ENCODE data around the gene FARS2. TPM values are rescaled to one million over a fixed set of nuclear protein-coding genes. Genes with fewer than 3 reads are reported as not detected.

FARS2 gene
- total RNA-seq, 5 donors from 2014 or later (not counting 1 experiment from before 2014, with no cell fraction given) = 17.9 to 24.2 (median 20.3) TPM

- no peak for DNase-seq
- Mint-ChIP-seq H3K36me3 (peaks cover 30% of the 10 kb centered on the region), H3K27ac (no peak overlapping the region), H3K9me3 (no peaks in the 10 kb centered on the region), H3K4me3 (no peak overlapping the region), H3K4me1 (peaks cover 39 to 52% (median 52%) of the 10 kb centered on the region in 3 donors), H3K27me3 (no peaks in the 10 kb centered on the region)
- peaks cover 20 to 25% of the 10 kb centered on the region in 2 experiments for H3K4me1 ChIP-seq (ENCODE audit: control insufficient read depth in 1 of 2, extremely low read depth in 1 of 2, insufficient read depth in 2 of 2, low read length in 2 of 2)
- CTCF ChIA-PET = interaction anchor here in 1 of 2 donors (0.6 kb wide), 1 partner anchor 12 kb away, joined by 6 read pairs; no protein-coding TSS in a partner anchor
- H3K27ac ChIP-seq (ENCODE audit: low read length) = no peak overlapping the region
- no peaks in the 10 kb centered on the region for H3K9me3 ChIP-seq
- ATAC-seq (replicated peaks in 1 of 4) = no peak
- WGBS (ENCODE audit: insufficient coverage) = no CpG with 5 or more reads among the region's 1 CpG
- POLR2A ChIA-PET = interaction anchor here in 1 of 2 donors (0.6 kb wide), 1 partner anchor 159 kb away, joined by 8 read pairs; no protein-coding TSS in a partner anchor
- no peaks in the 10 kb centered on the region for H3K36me3 ChIP-seq (ENCODE audit: control insufficient read depth in 2 of 2, extremely low read depth in 1 of 2, insufficient read depth in 1 of 2, low read length in 1 of 2)
- H3K27me3 ChIP-seq (replicated peaks in 1 of 2; ENCODE audit: control insufficient read depth in 2 of 2, extremely low read depth in 1 of 2, insufficient read depth in 2 of 2, low read length in 1 of 2) = no peaks in the 10 kb centered on the region
- H3K4me3 ChIP-seq (ENCODE audit: control insufficient read depth in 1 of 2, extremely low read depth in 1 of 2, low read length in 1 of 2) = no peak overlapping the region
Observed at GRCh38 chr6:5504078-5504477, 242.8 kb downstream of the FARS2 start.

GRCh38 chr6:5506149-5506548 is 244.8 kb downstream of the FARS2 start:
- Histone ChIP-seq H3K27ac (ENCODE audit: low read length) (no peak overlapping the region), H3K36me3 (ENCODE audit: control insufficient read depth in 2 of 2, extremely low read depth in 1 of 2, insufficient read depth in 1 of 2, low read length in 1 of 2) (no peaks in the 10 kb centered on the region), H3K9me3 (no peaks in the 10 kb centered on the region), H3K4me3 (ENCODE audit: control insufficient read depth in 1 of 2, extremely low read depth in 1 of 2, low read length in 1 of 2) (no peak overlapping the region), H3K27me3 (replicated peaks in 1 of 2; ENCODE audit: control insufficient read depth in 2 of 2, extremely low read depth in 1 of 2, insufficient read depth in 2 of 2, low read length in 1 of 2) (no peaks in the 10 kb centered on the region), H3K4me1 (ENCODE audit: control insufficient read depth in 1 of 2, extremely low read depth in 1 of 2, insufficient read depth in 2 of 2, low read length in 2 of 2) (peaks cover 20 to 21% of the 10 kb centered on the region in 2 experiments)
- peak overlapping the region; percentile 36 to 70 for H3K27ac Mint-ChIP-seq
- H3K27me3 Mint-ChIP-seq = no peaks in the 10 kb centered on the region
- peaks cover 28 to 39% (median 39%) of the 10 kb centered on the region in 3 donors for H3K4me1 Mint-ChIP-seq
- ChIA-PET CTCF (interaction anchor here (0.5 to 1.2 kb wide), 2 partner anchors 35 to 506 kb away, joined by 3 read pairs; no protein-coding TSS in a partner anchor), POLR2A (no interaction called here)
- DNase-seq = no peak
- WGBS (ENCODE audit: insufficient coverage) = 93% methylated on average over 2 of the region's 4 CpGs
- ATAC-seq (replicated peaks in 1 of 4) = no peak
- H3K36me3 Mint-ChIP-seq = peaks cover 19% of the 10 kb centered on the region
- peak overlapping the region in 1 of 3 donors; percentile 46 for H3K4me3 Mint-ChIP-seq
- H3K9me3 Mint-ChIP-seq = no peaks in the 10 kb centered on the region

GRCh38 chr6:5506597-5506996 is 245.3 kb downstream of the FARS2 start:
- ChIA-PET CTCF (interaction anchor here in 1 of 2 donors (0.8 to 1.2 kb wide), 3 partner anchors 13 to 35 kb away, joined by 3 read pairs; no protein-coding TSS in a partner anchor), POLR2A (no interaction called here)
- H3K27ac ChIP-seq (ENCODE audit: low read length) = no peak overlapping the region
- no peaks in the 10 kb centered on the region for H3K27me3 Mint-ChIP-seq
- H3K9me3 Mint-ChIP-seq = no peaks in the 10 kb centered on the region
- H3K4me1 Mint-ChIP-seq = peaks cover 28 to 43% (median 42%) of the 10 kb centered on the region in 3 donors
- peak overlapping the region in 1 of 2 donors; percentile 29 for H3K4me3 ChIP-seq (ENCODE audit: control insufficient read depth in 1 of 2, extremely low read depth in 1 of 2, low read length in 1 of 2)
- H3K4me3 Mint-ChIP-seq = peak overlapping the region; percentile 21 to 49 (median 46)
- peaks cover 20 to 21% of the 10 kb centered on the region in 2 experiments for H3K4me1 ChIP-seq (ENCODE audit: control insufficient read depth in 1 of 2, extremely low read depth in 1 of 2, insufficient read depth in 2 of 2, low read length in 2 of 2)
- H3K36me3 Mint-ChIP-seq = peaks cover 19% of the 10 kb centered on the region
- 85% methylated on average over 2 of the region's 4 CpGs for WGBS (ENCODE audit: insufficient coverage)
- peak overlapping the region; percentile 70 to 88 for H3K27ac Mint-ChIP-seq
- no peak for ATAC-seq (replicated peaks in 1 of 4)
- no peaks in the 10 kb centered on the region for H3K9me3 ChIP-seq
- no peaks in the 10 kb centered on the region for H3K27me3 ChIP-seq (replicated peaks in 1 of 2; ENCODE audit: control insufficient read depth in 2 of 2, extremely low read depth in 1 of 2, insufficient read depth in 2 of 2, low read length in 1 of 2)
- H3K36me3 ChIP-seq (ENCODE audit: control insufficient read depth in 2 of 2, extremely low read depth in 1 of 2, insufficient read depth in 1 of 2, low read length in 1 of 2) = no peaks in the 10 kb centered on the region
- DNase-seq = no peak

- H3K27me3 Mint-ChIP-seq = no peaks in the 10 kb centered on the region
- H3K36me3 Mint-ChIP-seq = peaks cover 16% of the 10 kb centered on the region
- H3K27me3 ChIP-seq (replicated peaks in 1 of 2; ENCODE audit: control insufficient read depth in 2 of 2, extremely low read depth in 1 of 2, insufficient read depth in 2 of 2, low read length in 1 of 2) = no peaks in the 10 kb centered on the region
- CTCF ChIA-PET = interaction anchor here in 1 of 2 donors (0.7 to 1.2 kb wide), 4 partner anchors 9 to 36 kb away, joined by 3 read pairs; no protein-coding TSS in a partner anchor
- no peaks in the 10 kb centered on the region for H3K9me3 Mint-ChIP-seq
- WGBS (ENCODE audit: insufficient coverage) = 40% methylated on average over 1 of the region's 4 CpGs
- H3K27ac Mint-ChIP-seq = peak overlapping the region; percentile 70 to 88
- peaks cover 20 to 21% of the 10 kb centered on the region in 2 experiments for H3K4me1 ChIP-seq (ENCODE audit: control insufficient read depth in 1 of 2, extremely low read depth in 1 of 2, insufficient read depth in 2 of 2, low read length in 2 of 2)
- H3K4me3 Mint-ChIP-seq = peak overlapping the region; percentile 21 to 49 (median 46)
- DNase-seq = peak in 13 of 35 experiments; percentile 3 to 42 (median 13)
- H3K27ac ChIP-seq (ENCODE audit: low read length) = peak overlapping the region; percentile 54
- POLR2A ChIA-PET = no interaction called here
- no peaks in the 10 kb centered on the region for H3K36me3 ChIP-seq (ENCODE audit: control insufficient read depth in 2 of 2, extremely low read depth in 1 of 2, insufficient read depth in 1 of 2, low read length in 1 of 2)
- peak overlapping the region in 1 of 2 donors; percentile 29 for H3K4me3 ChIP-seq (ENCODE audit: control insufficient read depth in 1 of 2, extremely low read depth in 1 of 2, low read length in 1 of 2)
- peak; percentile 49 to 92 (median 58) for ATAC-seq (replicated peaks in 1 of 4)
- H3K4me1 Mint-ChIP-seq = peaks cover 25 to 49% (median 47%) of the 10 kb centered on the region in 3 donors
- no peaks in the 10 kb centered on the region for H3K9me3 ChIP-seq
Observed at GRCh38 chr6:5507131-5507681, 245.9 kb downstream of the FARS2 start.

- WGBS (ENCODE audit: insufficient coverage) = 94% methylated on average over 7 of the region's 8 CpGs
- H3K36me3 ChIP-seq (ENCODE audit: control insufficient read depth in 2 of 2, extremely low read depth in 1 of 2, insufficient read depth in 1 of 2, low read length in 1 of 2) = no peaks in the 10 kb centered on the region
- H3K27me3 ChIP-seq (replicated peaks in 1 of 2; ENCODE audit: control insufficient read depth in 2 of 2, extremely low read depth in 1 of 2, insufficient read depth in 2 of 2, low read length in 1 of 2) = no peaks in the 10 kb centered on the region
- H3K4me1 ChIP-seq (ENCODE audit: control insufficient read depth in 1 of 2, extremely low read depth in 1 of 2, insufficient read depth in 2 of 2, low read length in 2 of 2) = peaks cover 20 to 21% of the 10 kb centered on the region in 2 experiments
- Mint-ChIP-seq H3K27me3 (no peaks in the 10 kb centered on the region), H3K4me3 (no peak overlapping the region), H3K4me1 (peaks cover 33 to 60% (median 53%) of the 10 kb centered on the region in 3 donors), H3K36me3 (peaks cover 12% of the 10 kb centered on the region), H3K9me3 (no peaks in the 10 kb centered on the region), H3K27ac (no peak overlapping the region)
- no peak overlapping the region for H3K4me3 ChIP-seq (ENCODE audit: control insufficient read depth in 1 of 2, extremely low read depth in 1 of 2, low read length in 1 of 2)
- no peak overlapping the region for H3K27ac ChIP-seq (ENCODE audit: low read length)
- H3K9me3 ChIP-seq = no peaks in the 10 kb centered on the region
- ChIA-PET POLR2A (no interaction called here), CTCF (no interaction called here)
- ATAC-seq (replicated peaks in 1 of 4) = no peak
- no peak for DNase-seq
Observed at GRCh38 chr6:5509106-5509505, 247.8 kb downstream of the FARS2 start.

GRCh38 chr6:5510331-5511133 is 249.2 kb downstream of the FARS2 start:
- H3K27ac ChIP-seq (ENCODE audit: low read length) = no peak overlapping the region
- no peak overlapping the region for H3K4me3 ChIP-seq (ENCODE audit: control insufficient read depth in 1 of 2, extremely low read depth in 1 of 2, low read length in 1 of 2)
- 98% methylated on average over 18 of the region's 24 CpGs for WGBS (ENCODE audit: insufficient coverage)
- CTCF ChIA-PET = no interaction called here
- Mint-ChIP-seq H3K27me3 (no peaks in the 10 kb centered on the region), H3K4me1 (peaks cover 31 to 56% (median 49%) of the 10 kb centered on the region in 3 donors), H3K36me3 (peaks cover 12% of the 10 kb centered on the region), H3K27ac (no peak overlapping the region), H3K4me3 (no peak overlapping the region), H3K9me3 (no peaks in the 10 kb centered on the region)
- DNase-seq (no peak), ATAC-seq (replicated peaks in 1 of 4) (no peak)
- H3K36me3 ChIP-seq (ENCODE audit: control insufficient read depth in 2 of 2, extremely low read depth in 1 of 2, insufficient read depth in 1 of 2, low read length in 1 of 2) = no peaks in the 10 kb centered on the region
- POLR2A ChIA-PET = interaction anchor here in 1 of 2 donors (0.6 kb wide), 1 partner anchor 64 kb away, joined by 12 read pairs; no protein-coding TSS in a partner anchor
- no peaks in the 10 kb centered on the region for H3K9me3 ChIP-seq
- no peaks in the 10 kb centered on the region for H3K27me3 ChIP-seq (replicated peaks in 1 of 2; ENCODE audit: control insufficient read depth in 2 of 2, extremely low read depth in 1 of 2, insufficient read depth in 2 of 2, low read length in 1 of 2)
- peaks cover 19 to 21% of the 10 kb centered on the region in 2 experiments for H3K4me1 ChIP-seq (ENCODE audit: control insufficient read depth in 1 of 2, extremely low read depth in 1 of 2, insufficient read depth in 2 of 2, low read length in 2 of 2)
